ENCODE measurements around the gene GDE1. TPM values are rescaled to one million over a fixed set of nuclear protein-coding genes. Genes with fewer than 3 reads are reported as not detected.
A peak's percentile ranks its signal among the peaks of the same experiment; 100 is the strongest.

Gene GDE1, protein sequence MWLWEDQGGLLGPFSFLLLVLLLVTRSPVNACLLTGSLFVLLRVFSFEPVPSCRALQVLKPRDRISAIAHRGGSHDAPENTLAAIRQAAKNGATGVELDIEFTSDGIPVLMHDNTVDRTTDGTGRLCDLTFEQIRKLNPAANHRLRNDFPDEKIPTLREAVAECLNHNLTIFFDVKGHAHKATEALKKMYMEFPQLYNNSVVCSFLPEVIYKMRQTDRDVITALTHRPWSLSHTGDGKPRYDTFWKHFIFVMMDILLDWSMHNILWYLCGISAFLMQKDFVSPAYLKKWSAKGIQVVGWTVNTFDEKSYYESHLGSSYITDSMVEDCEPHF
- total RNA-seq = 10 to 100 TPM; 49.2 to 70.4 (median 56.7) TPM

DNA sequence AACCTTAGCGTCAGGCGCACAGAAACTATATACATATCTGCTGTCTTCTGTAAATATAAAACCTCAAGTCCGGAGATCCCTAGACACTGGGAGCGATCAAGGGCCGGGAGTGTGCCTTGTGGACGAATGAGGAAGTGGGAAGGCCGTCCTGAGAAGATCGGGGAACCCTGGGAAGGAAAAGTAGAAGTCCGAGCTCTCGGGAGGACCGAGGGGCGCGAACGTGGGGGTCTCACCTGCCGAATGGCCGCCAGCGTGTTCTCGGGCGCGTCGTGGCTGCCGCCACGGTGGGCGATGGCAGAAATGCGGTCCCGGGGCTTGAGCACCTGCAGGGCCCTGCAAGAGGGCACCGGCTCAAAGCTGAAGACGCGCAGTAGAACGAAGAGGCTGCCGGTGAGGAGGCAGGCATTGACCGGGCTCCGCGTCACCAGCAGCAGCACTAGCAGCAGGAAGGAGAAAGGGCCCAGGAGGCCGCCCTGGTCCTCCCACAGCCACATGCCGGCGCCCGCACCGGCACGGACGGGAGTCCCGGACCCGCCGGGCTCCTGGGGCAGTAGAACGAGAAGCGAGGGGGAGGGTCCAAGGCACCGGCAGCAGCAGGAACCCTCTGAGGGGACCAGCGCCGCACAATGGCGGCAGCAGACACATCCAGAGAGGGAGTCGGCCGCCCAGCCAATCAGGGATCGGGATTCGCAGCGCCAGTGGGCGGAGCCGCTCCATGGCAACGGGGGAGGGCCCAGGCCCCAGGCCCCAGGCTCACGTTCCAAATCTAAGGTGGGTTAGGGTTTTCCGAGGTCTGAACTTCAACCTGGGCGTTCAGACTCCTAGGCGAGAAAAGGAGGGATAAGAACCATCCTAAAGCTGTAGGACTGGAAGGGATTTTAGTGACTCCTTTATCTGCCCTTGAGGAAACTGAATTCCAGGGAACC lies at the start of gene GDE1:
TSS of gene GDE1 (minus strand) at position 628 of the 926 bp plus-strand sequence. CDS start at position 494, 134 bp downstream.
- Histone ChIP-seq H3K4me3 (peak within 1 kb of the TSS; percentile 74 to 92 (median 79)), H3K36me3 (no peaks in the 10 kb centered on the region), H3K27me3 (no peaks in the 10 kb centered on the region), H3K9me3 (no peaks in the 10 kb centered on the region), H3K27ac (peak within 1 kb of the TSS; percentile 91 to 92), H3K4me1 (peaks cover 0 to 4% of the 10 kb centered on the region in 2 donors)
- TF ChIP-seq, protein P1, sequence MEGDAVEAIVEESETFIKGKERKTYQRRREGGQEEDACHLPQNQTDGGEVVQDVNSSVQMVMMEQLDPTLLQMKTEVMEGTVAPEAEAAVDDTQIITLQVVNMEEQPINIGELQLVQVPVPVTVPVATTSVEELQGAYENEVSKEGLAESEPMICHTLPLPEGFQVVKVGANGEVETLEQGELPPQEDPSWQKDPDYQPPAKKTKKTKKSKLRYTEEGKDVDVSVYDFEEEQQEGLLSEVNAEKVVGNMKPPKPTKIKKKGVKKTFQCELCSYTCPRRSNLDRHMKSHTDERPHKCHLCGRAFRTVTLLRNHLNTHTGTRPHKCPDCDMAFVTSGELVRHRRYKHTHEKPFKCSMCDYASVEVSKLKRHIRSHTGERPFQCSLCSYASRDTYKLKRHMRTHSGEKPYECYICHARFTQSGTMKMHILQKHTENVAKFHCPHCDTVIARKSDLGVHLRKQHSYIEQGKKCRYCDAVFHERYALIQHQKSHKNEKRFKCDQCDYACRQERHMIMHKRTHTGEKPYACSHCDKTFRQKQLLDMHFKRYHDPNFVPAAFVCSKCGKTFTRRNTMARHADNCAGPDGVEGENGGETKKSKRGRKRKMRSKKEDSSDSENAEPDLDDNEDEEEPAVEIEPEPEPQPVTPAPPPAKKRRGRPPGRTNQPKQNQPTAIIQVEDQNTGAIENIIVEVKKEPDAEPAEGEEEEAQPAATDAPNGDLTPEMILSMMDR (IDR thresholded peaks at IDR 0.05) = peak; percentile 15 to 25 (median 24)
- peak; percentile 55 to 87 (median 66) for TF ChIP-seq POLR2AphosphoS5 (IDR thresholded peaks at IDR 0.05)
- peak; percentile 80 for TF ChIP-seq POLR2A (IDR thresholded peaks at IDR 0.05)
- intact Hi-C loops (cut with DNase I; ENCODE audit: low total_unique reads) = no loop called here
- peak; percentile 90 to 91 for DNase-seq (ENCODE audit: low spot score in 2 of 2)

DNA sequence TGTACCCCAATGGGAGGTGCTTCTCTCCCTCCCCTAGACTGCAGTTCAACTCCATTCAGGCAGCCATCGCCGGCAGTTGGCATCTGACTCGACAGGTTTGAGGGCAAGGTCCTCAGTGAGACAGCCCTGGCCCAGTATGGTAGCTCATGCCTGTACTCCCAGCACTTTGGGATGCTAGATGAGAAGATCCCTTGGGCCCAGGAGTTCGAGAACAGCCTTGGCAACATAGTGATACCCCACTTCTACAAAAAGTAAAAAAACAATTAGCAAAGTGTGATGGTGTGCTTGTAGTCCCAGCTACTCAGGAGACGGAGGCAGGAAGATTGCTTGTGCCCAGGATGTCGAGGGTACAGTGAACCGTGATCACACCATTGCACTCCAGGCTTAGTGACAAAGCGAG lies 45.7 kb upstream of the GDE1 start:
- H3K9me3 ChIP-seq = no peaks in the 10 kb centered on the region
- H3K27ac ChIP-seq = no peak overlapping the region
- no peaks in the 10 kb centered on the region for H3K4me1 ChIP-seq
- no peak for DNase-seq (ENCODE audit: low spot score in 2 of 2)
- peaks cover 7% of the 10 kb centered on the region for H3K36me3 ChIP-seq
- H3K4me3 ChIP-seq = no peak overlapping the region
- H3K27me3 ChIP-seq = no peaks in the 10 kb centered on the region
- TF ChIP-seq POLR2A (IDR thresholded peaks at IDR 0.05) = no peak
- no peak for TF ChIP-seq POLR2AphosphoS5 (IDR thresholded peaks at IDR 0.05)
- TF ChIP-seq, protein P1 (IDR thresholded peaks at IDR 0.05) = no peak
- intact Hi-C loops (cut with DNase I; ENCODE audit: low total_unique reads) = no loop called here

DNA sequence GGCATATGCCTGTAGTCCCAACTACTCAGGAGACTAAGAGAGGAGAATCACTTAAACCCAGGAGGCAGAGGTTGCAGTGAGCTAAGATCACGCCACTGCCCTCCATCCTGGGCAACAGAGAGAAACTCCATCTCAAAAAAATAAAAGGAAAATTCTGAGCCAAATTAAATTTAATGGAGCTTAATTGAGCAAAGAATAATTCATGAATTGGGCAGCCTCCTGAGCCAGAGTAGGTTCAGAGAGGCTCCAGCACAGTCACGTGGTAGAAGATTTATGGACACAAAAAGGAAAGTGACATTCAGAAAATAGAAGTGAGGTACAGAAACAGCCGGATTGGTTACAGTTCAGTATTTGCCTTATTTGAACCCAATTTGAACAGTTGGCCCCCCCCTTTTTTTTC lies 44.5 kb upstream of the GDE1 start:
- TF ChIP-seq POLR2A (IDR thresholded peaks at IDR 0.05) = no peak
- TF ChIP-seq, protein P1 (IDR thresholded peaks at IDR 0.05) = no peak
- TF ChIP-seq POLR2AphosphoS5 (IDR thresholded peaks at IDR 0.05) = no peak
- DNase-seq (ENCODE audit: low spot score in 2 of 2) = no peak
- intact Hi-C loops (cut with DNase I; ENCODE audit: low total_unique reads) = no loop called here

GRCh38 chr16:19563377-19563776 lies 41.5 kb upstream of the GDE1 start:
- Histone ChIP-seq H3K9me3 (no peaks in the 10 kb centered on the region), H3K4me3 (no peak overlapping the region), H3K4me1 (no peaks in the 10 kb centered on the region), H3K36me3 (no peaks in the 10 kb centered on the region), H3K27me3 (no peaks in the 10 kb centered on the region), H3K27ac (no peak overlapping the region)
- TF ChIP-seq, protein P1 (IDR thresholded peaks at IDR 0.05) = no peak
- TF ChIP-seq POLR2A (IDR thresholded peaks at IDR 0.05) (no peak), POLR2AphosphoS5 (IDR thresholded peaks at IDR 0.05) (no peak)
- intact Hi-C loops (cut with DNase I; ENCODE audit: low total_unique reads) = no loop called here
- DNase-seq (ENCODE audit: low spot score in 2 of 2) = no peak

More for the DNA sequence above, 44.5 kb upstream of the GDE1 start:
- H3K4me1 ChIP-seq = no peaks in the 10 kb centered on the region
- no peaks in the 10 kb centered on the region for H3K27me3 ChIP-seq
- H3K9me3 ChIP-seq = no peaks in the 10 kb centered on the region
- H3K36me3 ChIP-seq = peaks cover 7% of the 10 kb centered on the region
- H3K4me3 ChIP-seq = no peak overlapping the region
- H3K27ac ChIP-seq = no peak overlapping the region

Data from breast epithelium (tissue), 4 donors.